Fibroblast of skin of scalp (primary cell): ENCODE measurements around the gene ACTR8.

ENCODE experiments used
- DNase-seq: peaks from one replicate; pipeline ENCODE4 v3.0.0-alpha.2; 2013

The ACTR8 gene

GRCh38 chr3:53833053-53833645, 48.8 kb downstream of the ACTR8 start:
- DNase-seq = no peak

- no peak for DNase-seq
Measured at GRCh38 chr3:53830944-53831343, 51.0 kb downstream of the ACTR8 start.

DNA sequence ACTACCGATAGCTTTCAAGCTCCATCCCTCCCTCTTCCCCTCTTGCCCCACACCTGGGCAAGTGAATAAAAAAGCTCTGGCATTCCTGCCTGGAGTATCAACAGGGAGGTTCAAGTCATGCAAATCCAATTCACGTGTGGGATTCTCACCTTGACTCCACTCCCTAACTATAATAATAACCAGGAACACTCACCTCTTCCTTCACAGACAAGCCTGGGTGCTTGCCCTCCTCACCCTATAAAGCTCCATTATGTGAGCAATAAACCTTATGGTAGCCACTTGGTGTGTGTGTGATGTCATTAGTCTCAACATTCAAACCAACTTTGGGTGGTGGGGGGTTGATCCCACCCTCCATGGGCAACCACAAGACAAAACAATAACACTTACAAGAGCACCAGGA, 52.3 kb downstream of the ACTR8 start:
- DNase-seq = no peak

DNA sequence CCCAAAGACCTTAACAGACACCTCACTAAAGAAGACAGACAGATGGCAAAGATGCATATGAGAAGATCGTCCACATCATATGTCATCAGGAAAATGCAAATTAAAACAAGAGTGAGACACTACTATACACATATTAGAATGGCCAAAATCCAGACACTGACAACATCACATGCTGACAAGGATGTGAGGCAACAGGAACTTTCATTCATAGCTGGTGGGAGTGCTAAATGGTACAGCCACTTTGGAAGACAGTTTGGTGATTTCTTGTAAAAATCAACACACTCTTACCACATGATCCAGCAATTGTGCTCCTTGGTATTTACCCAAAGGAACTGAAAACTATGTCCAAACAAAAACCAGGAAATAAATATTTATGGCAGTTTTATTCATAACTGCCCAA, 53.4 kb downstream of the ACTR8 start:
- DNase-seq = no peak

GRCh38 chr3:53826048-53826447, 55.9 kb downstream of the ACTR8 start:
- DNase-seq = no peak

- no peak for DNase-seq
Measured at GRCh38 chr3:53824795-53825194, 57.2 kb downstream of the ACTR8 start.

DNA sequence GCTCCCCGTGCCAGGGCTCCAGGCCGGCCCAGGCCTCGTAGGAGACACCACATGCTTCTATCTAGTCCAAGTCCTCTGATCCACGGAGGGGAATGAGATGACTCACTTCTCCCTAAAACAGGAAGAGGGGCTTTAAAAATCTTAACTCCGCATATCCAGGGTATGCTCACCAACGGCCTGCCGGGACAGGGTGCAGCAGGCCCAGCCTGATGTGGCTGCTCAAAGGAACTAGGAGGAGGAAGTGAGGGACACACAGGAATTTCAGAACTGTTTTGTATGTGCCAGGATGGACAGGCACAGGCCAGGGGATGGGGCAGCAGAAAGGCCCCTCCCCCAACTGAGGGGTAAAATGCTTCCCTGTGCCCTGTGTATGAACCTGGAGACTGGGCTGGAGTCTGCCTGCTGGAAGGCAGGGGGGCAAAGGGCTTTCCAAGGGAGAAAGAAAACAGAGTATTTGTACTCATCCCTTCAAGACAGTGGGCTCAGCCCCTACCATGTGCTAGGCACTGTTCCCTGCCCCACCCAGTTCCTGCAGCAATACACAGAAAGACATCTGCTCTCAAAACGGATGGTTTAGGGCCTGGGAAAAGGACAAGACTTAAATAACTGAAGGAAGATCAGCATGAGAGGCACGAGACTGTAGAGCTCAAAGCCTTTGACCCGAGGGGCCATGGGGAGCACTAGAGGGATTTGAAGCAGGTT, 57.8 kb downstream of the ACTR8 start:
- DNase-seq = peak; percentile 2

- no peak for DNase-seq
Measured at GRCh38 chr3:53823026-53823955, 58.7 kb downstream of the ACTR8 start.

DNA sequence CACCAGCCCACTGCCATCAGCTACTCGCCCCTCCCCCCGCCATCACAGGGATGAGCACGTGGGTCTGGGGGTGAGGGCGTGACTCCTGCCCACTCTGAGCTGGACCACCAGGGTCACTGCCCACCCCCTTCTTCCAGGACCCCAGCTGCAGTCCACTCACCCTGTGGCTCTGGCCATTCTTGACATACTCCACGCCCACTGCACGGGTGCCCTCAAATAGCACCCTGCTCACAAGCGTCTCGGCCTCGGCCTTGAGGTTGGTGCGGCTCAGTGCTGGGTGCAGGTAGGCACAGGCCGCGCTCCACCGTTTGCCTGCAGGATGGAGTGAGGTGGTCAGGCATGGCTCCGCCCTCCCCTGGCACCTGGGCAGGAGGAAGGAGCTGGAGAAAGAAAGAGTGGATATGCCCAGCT, 59.6 kb downstream of the ACTR8 start:
- DNase-seq = no peak

- DNase-seq = no peak
Measured at GRCh38 chr3:53821631-53822121, 60.3 kb downstream of the ACTR8 start.

DNA sequence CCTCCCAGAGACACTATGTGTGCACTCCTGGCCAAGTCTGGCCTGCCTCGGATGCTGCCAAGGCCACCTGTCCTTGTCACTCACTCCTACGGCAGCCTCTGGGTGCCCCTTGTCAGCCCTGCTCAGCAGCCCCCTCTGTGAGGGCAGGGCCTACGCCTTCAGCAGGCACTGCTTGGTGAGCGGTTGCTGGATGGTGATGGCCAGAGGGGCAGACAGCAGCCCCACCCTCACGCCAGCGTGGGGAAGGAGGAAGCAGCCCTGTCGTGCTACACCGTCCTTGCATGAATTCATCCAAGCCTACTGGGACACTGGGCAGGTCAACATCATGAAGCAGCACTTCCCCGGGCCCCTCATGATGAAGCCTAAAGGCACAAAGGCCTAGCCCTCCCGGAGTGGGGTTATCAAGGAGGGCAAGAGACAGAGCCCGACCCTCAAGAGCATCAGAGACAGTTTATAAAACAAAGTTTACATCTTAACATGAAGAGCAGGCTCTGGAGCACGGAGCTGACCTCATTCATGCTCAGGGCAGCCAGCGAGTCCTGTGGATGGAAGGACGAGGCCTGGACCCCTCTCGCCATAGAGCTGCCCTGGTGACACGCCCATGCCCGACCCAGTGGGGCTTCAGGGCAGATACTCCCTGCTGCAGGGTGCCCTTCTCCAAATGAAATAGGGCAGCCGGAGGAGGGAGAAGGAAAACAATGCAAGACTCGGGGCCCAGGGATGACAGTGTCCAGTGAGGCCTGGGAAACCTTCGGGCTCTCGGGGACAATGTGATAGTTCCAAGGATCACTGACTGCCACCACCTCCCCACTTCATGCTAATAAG, 61.0 kb downstream of the ACTR8 start:
- DNase-seq = no peak

DNA sequence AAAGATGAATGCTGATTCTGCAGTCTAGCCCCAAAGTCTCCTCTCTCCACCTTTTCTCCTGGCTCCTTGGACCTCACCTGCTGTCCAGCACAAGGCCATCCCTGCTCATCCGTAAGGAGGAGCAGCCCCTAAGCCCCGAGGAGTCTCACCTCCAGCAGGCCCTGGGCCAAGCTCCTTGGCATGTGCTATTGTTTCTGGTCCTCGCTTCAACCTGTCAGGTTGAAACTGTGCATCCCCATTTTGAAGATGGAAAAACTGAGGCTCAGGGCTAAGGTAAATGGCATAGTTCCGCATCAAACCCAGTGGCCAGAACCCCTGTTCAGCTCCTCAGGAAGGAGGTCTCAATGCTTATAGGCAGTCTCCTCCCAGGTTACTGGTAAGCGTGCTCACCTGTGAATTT, 61.9 kb downstream of the ACTR8 start:
- DNase-seq = no peak

- DNase-seq = no peak
Measured at GRCh38 chr3:53819163-53819868, 62.6 kb downstream of the ACTR8 start.

DNA sequence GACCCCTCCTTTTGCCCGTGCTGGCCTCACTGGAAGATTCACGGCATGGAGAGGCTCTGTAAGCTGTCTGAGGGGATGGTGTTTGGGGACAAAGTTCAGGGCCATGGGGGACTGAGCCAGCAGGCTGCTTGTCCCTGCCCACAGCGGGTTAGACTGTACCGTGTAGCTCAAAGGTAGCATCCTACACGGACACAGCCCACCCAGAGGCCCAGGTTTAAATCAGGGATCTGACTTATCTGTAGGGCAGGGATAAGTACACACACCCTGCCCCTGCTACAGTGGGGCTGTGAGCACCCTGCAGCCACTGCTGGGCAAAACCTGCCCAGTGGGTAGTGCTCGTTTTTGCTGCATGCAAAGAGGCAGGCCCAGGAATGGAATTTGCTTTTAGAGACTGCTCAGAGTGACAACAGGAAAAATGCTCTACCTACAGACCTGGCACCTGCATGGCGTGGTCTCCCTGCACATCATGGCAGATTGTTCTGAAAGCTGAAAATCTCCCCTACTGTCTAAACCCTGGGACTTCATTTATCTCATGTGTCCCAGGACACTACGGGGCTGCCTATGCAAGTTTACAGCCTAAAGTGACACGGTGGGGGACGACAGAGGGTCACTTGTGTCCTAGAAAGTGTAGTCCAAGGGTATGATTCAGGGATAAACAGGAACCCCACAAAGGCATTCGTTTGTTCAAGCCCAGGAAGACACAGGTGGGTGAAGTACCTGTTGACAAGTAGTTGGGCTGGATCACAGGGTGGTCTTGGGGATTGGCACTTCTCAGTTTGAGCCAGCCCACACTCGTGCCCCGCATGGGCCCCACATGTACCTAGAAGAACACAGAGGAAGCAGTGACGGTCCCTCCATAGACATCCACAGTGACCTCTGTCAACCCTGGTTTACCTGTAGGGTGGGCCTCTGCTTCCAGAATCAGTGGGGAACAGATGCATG, 63.5 kb downstream of the ACTR8 start:
- DNase-seq = no peak

- no peak for DNase-seq
Measured at GRCh38 chr3:53817809-53818208, 64.1 kb downstream of the ACTR8 start.

GRCh38 chr3:53817211-53817610, 64.7 kb downstream of the ACTR8 start:
- DNase-seq = no peak
